GM13976 (cell line): ENCODE measurements around the gene TTLL9.
A peak's percentile ranks its signal among the peaks of the same experiment; 100 is the strongest.

Experiments used
- DNase-seq: peaks from one replicate; pipeline ENCODE4 v3.0.0; 2012; ENCODE audit warnings: low spot score
- CTCF ChIP-seq: IDR thresholded peaks from 2 replicates; pipeline ENCODE4 v1.5.1; 2012; ENCODE audit warnings: borderline replicate concordance, mild to moderate bottlenecking; ENCODE audit not compliant: insufficient read depth; ENCODE audit errors: extremely low read depth, missing control alignments, control extremely low read depth
- in situ Hi-C: fragments of 300-500 bp; cut with MboI; formaldehyde crosslinking; loops from one replicate; pipeline ENCODE4 v1.12.0; 2022; ENCODE audit warnings: low sequenced_read_pairs, mixed read lengths, inconsistent platforms; ENCODE audit not compliant: unreplicated experiment

The TTLL9 gene

GRCh38 chr20:31877684-31878083 lies 7.2 kb downstream of the TTLL9 start:
- no peak for TF ChIP-seq CTCF
- in situ Hi-C loops: no loop called here
- no peak for DNase-seq

GRCh38 chr20:31879143-31879987 lies 8.9 kb downstream of the TTLL9 start:
- peak; percentile 92 for DNase-seq
- TF ChIP-seq CTCF: no peak
- in situ Hi-C loops: no loop called here

GRCh38 chr20:31881945-31882344 lies 11.5 kb downstream of the TTLL9 start:
- no peak for DNase-seq
- in situ Hi-C loops: no loop called here
- no peak for TF ChIP-seq CTCF

GRCh38 chr20:31883829-31884228 lies 13.4 kb downstream of the TTLL9 start:
- no peak for TF ChIP-seq CTCF
- no peak for DNase-seq
- in situ Hi-C loops: no loop called here

GRCh38 chr20:31890646-31891045 lies 20.2 kb downstream of the TTLL9 start:
- no peak for DNase-seq
- in situ Hi-C loops: no loop called here
- no peak for TF ChIP-seq CTCF

- no peak for TF ChIP-seq CTCF
- in situ Hi-C loops: no loop called here
- DNase-seq: peak; percentile 85
These were observed 24.7 kb downstream of the TTLL9 start for GRCh38 chr20:31894980-31895675.
